Activated CD8-positive, alpha-beta memory T cell treated with anti-CD3 and anti-CD28 coated beads for 24 hours (primary cell): ENCODE measurements around the gene DIP2B.
"Not testable (repeated sequence)": the region's sequence is repeated elsewhere in the genome, so short reads cannot be mapped to it uniquely, and the experiment has no call there.

ENCODE experiments used
- DNase-seq: peaks from one replicate; pipeline ENCODE4 v3.0.0-alpha.2; 2020

Gene DIP2B

DNA sequence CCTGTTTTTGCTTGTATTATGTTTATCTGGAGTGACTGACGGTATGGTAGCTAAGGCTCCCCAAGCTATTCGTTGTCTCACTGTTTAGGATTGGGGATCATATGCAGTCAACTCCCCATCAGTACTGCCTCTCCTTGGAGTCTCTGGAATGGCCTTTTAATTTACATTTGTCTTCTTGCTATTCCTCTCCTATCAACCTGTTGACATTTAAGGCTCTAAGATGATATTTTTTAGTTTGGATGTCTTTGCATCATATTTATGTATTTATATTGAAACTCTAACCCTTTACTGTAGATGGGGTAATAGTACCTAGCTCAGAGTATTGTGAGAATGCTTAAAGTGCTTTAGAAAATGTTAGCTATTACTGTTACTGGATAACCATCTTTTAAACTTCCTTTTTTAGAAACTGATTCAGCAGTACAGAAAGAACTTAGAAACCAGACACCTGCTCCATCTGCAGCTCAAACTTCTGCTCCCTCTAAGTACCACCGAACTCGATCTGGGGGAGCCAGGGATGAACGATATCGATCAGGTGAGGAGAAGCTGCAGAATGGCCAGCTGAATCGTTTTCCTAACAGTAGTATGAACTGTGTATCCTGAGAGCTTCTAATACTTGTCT lies 135.6 kb downstream of the DIP2B start:
- DNase-seq, result no peak

DNA sequence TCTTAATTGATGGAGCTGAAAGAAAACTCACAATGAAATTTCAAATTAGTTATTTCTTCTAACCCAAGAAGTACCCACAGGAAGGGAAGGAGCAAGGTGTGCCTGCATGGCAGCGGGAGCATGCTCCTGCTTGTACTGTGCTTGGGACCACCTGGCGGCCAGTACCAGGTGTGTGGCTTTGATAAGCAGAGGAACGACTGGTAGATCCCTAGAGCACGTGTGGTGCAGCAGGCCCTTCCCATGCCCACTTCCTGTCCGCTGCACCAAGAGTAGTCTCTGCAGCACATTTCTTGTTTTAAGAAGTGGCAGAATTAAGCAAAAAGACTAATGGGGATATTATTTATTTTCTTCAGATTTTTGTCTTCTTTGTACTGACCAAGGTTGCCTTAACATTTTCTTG lies 136.8 kb downstream of the DIP2B start:
- DNase-seq, result no peak

DNA sequence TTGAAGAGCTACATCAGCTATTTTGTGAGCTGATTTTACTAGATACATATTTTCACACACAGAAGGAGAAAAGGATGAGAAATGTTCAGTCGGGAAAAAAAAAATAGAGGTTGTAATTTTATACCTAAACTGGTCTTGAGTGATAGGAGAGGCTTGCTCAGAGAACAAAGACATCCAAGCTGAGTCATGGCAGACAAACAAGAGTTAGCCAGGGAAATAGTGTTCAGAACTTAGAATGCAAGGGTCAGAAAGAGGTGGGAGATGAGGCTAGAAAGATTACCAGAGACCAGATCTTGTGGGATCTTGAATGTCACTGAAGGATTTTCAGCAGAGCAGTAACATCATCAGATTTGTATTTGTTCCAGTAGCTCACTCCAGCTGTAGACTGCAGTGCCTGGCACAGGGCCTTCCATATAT lies 137.3 kb downstream of the DIP2B start:
- no peak for DNase-seq

DNA sequence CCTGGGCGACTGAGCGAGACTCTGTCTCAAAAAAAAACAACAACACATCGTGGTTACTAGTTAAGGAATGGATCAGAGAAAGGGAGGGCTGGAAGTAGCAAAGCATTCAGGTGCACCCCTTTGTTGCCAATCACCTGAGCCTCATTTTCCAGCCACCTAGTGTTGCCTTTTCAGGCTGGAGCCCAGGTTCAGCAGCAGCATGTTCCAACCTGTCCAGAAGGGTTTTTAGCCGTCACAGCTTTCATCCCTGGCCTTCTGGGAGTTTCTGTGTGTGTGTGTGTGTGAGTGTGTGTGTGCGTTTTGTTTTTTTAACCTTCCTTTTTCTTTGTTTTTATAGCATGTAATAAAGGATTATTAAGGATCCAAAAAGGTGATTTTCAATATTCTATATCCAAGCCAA lies 138.0 kb downstream of the DIP2B start:
- no peak for DNase-seq

DNA sequence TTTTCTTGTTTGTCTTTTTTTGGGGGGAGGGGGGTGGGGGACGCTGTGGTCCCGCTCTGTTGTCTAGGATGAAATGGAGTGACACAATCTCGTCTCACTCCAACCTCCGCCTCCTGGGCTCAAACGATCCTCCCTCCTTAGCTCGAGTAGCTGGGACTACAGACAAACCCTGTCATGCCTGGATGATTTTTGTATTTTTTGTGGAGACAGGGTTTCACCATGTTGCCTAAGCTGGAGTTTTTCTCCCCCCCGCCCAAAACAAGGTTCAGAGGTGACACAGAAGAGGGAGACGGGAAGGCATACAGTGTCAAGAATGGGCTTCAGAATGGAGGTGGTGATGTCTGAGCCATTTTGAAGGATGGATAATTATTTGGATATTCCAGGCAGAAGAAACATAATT lies 142.2 kb downstream of the DIP2B start:
- no peak for DNase-seq

DNA sequence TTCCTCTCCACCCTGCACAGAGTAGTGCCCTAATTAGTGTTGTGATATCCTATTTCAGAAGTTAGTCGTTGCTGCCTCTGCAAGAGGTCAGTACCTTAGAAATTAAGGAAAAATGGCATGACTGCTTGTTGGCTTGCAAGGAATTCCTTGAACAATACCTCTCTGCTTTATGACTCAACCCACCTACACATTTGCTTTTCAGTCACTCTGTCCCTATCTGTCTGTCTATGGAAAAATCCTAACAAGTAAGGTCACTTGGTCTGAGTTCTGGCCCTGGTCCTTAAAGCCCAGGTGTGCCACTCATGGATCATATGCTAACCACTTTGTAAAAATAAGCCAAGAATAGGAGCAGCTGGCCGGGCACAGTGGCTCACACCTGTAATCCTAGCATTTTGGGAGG lies 142.7 kb downstream of the DIP2B start:
- DNase-seq, result no peak

DNA sequence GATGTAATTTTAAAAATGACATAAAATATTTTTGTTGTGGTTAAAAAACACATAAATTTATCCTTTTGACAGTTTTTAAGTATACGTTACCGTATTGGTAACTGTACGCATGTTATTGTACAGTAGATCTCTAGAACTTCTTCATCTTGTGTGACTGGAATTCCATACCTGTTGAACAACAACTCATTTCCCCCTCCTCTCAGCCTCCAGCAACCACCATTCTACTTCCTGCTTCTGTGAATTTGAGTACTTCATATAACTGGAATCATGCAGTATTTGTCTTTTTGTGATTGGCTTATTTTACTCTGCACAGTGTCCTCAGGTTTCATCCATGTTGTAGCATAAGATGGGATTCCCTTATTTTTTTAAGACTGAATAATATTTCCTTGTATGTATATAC lies 145.5 kb downstream of the DIP2B start:
- DNase-seq, result no peak

DNA sequence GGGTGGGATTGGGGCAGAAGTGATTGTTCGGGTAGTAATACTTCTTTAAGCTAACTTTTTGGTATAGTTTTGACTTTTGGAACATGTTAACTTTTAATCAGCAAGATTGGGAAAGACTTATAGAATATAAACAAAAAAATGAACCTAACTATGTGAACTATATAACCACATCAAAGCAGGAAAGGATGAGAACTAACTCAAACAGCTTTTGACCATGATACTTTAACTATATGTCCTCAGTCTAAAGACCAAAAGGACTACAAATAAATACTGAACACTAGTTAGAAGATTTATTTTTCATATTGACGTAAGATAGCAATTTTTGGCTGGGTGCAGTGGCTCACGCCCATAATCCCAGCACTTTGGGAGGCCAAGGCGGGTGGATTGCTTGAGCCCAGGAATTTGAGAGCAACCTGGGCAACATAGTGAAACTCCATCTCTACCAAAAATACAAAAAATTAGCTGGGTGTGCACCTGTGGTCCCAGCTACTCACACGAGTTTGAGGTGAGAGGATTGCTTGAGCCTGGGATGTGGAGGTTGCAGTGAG lies 150.7 kb downstream of the DIP2B start:
- DNase-seq, result no peak

DNA sequence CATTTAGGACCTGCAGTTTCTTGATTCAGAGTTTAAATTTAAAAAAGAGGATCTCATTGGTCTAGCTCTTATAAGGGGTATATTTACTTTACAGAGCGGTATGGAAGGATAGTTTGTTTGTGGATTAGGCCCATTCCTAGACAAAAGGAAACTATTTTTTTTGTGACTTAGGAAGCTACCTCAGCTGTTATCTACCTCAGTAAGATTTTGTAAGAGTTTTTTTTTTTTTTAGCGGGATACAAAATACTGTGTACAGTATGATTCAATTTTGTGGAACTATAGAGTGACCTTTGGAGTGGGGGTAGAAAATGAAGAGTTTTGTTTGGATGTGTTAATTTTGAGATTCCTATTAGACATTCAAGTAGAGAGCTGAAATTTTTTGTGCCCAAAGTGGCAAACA lies 154.5 kb downstream of the DIP2B start:
- no peak for DNase-seq

DNA sequence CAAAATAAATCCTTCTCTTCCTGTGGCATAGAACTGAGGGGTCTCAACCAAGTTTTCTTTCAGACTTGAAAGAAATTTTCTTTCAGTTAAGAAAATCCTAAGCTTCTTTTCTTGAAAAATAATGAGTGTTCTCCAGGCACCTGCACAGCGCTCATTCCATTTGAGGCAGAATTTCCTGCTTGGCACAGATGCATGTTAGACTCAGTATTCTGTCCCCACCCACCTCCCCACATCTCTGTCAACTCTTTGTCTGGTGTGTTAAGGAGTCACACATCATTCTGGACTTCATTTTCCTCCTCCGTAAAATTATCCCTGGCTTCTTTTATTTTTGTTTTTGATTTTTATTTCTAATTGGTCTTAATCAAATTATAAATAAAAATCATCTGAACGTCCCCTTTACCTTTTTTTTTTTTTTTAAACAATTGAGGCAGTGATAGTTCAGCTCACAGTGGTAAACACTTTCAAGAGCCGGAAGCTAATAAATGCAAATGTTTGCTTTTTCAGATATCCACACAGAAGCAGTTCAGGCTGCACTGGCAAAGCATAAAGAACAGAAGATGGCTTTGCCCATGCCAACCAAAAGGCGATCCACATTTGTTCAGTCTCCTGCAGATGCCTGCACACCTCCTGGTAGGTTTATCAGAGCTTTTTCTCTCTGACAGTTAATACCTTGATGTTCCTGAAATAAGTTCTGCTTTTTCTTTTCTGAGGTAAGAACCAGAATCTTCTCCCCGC lies 155.1 kb downstream of the DIP2B start:
- DNase-seq, result no peak

DNA sequence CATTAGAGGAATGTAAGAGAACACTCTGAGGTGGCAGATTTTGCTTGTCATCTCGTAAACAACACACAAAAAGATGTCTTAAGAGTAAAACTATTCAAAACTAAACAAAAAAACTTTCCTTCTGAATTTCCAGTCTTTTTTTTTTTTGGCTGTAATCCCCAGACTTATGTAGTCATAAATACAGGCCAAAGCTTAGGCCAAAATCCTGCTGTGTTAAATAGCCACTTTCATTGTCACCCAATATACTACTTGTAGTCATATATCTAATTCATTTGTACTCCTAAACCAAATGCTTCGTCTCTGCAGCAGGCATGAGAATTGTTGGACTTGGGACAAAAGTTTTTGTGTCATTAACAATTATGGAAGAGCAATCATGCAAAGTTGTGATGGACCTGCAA lies 155.6 kb downstream of the DIP2B start:
- no peak for DNase-seq

DNA sequence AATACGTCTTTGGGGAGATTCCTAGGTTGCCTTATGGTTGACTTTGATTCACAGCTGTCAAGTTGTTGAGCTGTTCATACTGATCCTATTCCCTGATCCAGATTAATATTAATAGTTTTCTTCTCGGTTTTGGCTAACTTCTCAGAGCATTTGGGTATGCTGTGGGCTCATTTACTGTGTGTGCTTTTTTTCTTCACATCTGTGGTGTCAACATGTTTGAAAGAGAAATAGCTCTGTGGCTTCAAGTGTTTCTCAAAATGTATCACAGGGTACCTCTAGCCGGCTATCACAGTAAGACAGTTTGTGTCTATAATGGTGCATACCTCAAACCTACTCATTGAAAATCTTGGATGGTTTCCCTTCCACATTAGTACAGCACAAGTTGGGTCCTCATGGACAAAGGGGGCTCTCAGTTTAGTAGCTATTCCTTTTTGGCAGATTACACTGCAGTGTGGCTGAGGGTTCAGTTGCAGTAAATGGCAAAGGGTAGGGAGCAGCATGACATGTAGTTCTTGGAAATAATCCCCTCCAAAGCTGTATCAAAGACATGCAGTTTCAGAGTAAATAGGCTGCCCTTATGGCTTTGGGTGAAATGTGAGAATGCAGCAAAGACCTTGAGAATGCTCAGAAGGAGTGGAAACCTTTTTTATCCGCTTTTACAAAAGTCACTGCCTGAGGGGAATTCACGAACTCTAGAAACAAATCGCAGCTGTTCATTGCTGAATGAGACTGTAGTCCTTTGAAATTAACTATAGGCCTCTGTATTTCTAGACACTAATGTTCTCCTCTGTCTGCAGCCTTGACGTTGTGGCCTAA lies 156.7 kb downstream of the DIP2B start:
- no peak for DNase-seq

DNA sequence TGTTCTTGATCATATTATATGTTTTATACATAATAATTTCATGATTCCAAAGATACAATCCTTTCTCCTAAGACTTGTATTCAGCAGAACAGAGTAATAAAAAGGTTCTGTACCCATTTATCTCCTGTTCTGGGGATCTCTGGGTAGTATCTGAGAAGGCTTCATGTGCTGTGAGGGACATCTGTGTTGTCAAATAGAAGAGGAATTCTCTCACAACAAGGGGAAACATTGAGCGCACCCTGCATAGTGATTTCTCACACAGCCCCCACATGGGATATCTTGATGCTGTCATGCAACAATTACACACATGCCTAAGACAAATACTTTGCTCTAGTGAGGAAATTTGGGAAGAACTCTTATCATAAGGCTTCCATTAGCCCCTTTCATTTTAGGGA lies 157.3 kb downstream of the DIP2B start:
- DNase-seq, result no peak

DNA sequence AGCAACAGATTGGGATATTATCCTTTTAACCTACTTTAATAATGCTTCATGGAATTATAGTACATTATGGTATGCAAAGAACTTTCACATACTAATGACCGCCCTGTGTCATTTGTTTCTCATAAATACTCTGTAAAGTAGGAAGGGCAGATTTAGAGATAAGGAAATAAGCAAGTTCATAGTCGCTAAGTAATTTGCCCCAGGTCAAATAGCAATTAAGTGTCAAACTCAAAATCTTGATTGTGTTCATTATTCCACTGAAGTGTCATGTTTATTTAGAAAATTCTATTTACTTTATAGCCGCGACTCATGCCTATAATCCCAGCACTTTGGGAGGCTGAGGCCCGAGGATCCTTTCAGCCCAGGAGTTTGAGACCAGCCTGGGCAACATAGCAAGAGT lies 160.4 kb downstream of the DIP2B start:
- DNase-seq, result no peak

DNA sequence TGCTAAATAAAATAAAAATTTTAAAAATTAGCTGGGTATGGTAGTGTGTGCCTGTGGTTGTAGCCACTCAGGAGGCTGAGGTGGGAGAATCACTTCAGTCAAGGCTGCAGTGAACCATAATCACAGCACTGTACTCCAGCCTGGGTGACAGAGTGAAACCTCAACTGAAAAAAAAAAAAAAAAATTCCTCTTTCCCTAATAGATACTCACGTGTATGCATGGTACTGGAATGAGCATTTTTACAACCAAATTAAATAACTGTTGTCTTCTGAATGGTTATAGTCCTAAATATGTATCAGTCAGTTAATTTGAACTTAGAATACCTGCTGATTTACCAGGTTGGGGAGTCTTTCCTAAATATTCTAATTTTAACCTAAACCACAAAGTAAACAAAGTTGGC lies 160.8 kb downstream of the DIP2B start:
- no peak for DNase-seq

DNA sequence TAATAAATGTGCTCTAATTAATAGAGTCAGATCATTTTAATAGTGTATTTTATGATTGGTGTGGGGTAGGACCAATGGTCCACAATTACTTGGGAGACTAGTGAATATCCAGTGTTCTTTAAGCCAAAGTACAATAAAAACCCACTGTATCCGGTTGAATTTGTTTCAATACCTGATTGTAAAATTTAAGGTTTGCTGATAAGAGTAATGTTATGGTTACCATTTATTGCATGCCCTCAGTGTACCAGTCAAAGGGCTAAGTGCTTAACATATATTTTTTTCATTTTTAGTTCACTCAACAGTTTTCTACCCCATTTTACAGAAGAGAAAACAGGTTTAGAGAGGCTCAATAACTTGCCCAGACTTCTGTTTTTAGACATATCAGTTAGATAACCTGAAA lies 161.2 kb downstream of the DIP2B start:
- no peak for DNase-seq

DNA sequence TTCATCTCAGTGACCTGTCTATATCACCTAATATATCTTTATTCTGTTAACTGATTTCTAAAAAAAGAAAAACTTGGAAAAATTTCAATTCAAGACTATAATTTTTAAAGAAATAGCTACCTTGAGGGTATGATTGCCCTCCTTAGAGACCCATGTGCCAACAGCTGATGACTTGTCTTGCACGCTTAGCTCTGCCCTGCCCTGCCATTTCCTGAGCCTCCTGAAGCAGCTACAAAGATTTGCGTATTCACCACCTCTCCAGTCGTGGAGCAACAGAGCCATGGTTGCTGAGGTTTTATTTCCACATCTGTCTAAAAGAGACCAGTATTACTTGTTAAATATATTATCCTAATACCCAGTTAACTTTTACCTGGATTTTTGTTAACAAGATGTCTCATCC lies 167.4 kb downstream of the DIP2B start:
- DNase-seq, result no peak

DNA sequence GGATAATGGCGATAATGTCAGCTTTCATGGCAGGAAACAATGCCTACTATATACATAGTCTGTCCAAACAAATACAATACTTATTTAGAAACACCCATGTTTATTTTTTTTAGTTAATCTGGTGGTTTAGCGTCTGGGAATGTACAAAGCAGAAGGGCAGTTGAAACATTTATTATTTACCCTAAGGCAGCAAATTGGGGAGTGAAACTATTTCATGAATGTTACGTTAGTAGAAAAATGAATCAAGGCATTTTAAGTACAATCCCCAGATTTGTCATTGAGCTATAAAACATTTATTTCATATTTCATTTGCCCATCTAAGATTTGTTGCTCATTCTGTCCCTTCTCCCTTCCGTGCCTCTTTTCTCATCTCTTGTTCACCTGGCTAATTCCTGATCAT lies 172.0 kb downstream of the DIP2B start:
- DNase-seq, result no peak

DNA sequence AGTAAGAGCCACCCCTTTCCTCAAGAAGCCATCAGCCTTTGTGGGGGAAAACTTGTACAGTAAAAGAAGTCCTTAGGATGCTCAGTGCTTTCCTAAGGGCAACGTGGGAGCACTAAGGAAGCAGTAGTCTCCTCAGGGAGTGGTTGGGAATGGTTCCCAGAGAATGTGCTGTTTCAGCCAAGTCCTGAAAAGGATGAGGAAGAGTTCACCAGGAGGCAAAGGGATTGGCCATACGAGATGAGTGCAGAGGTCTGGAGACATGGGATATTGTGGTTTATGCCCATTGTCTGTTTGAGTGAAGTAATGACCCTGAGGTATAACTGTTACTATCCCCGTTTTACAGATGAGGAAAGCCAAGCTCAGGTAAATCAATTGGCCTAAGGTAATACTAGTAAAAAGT lies 173.1 kb downstream of the DIP2B start:
- DNase-seq, result no peak

DNA sequence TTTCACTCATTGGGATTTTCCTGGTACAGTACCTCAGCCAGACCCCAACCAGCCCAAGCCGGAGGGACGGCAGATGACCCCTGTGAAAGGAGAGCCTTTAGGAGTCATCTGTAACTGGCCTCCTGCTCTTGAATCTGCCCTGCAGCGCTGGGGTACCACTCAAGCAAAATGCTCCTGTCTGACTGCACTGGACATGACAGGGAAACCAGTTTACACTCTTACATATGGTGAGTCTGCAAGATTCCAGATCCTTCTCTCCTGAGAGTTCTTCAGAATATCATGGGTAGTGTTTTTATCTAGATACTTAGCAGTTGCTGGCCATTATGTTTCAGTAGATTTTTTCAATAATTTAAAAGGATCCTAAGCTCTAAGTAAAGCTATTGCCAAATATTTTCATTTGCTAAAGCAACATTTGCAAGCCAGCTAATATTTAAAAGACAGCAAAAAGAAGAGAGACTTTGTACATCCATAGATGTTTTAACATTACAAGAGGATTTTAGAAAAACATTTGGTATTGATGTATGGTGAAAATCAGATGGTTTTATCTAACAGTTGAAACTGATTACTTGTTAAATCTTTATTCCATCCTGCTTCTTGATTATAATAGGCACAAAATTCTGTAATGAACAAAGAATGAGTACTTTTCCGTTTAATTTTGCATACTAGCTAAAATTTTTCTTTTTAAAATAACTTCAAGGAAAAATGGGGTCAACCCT lies 174.0 kb downstream of the DIP2B start:
- no peak for DNase-seq

DNA sequence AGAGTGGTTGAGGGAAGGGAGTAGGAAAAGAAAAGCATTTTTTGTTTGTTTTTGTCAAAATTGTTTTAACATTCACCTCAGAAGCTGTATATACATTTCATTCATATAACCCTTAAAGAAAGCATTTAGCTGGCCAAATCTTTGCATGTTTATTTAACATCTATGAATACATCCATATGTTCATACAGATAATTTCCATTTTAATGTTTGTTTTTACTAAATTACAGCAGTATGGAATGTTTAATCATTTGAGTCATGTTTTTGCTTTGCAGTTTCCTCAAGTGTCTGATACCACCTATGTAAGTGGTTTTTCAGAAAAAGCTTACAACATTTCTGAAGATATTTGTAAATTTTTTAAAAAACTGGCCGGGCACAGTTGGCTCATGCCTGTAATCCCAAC lies 174.8 kb downstream of the DIP2B start:
- no peak for DNase-seq

DNA sequence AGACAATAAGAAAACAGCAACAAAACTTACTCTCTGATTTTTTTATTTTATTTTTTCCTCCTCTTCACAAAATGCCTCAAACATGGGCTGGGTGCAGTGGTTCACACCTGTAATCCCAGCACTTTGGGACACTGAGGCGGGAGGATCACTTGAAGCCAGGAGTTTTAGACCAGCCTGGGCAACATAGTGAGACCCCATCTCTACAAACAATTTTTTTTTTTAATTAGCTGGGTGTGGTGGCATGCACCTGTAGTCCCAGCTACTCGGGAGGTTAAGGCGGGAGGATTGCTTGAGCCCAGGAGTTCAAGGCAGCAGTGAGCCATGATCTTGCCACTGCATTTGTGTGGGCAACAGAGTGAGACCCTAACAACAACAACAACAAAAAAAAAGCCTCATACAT lies 176.3 kb downstream of the DIP2B start:
- DNase-seq, result not testable (repeated sequence)

DNA sequence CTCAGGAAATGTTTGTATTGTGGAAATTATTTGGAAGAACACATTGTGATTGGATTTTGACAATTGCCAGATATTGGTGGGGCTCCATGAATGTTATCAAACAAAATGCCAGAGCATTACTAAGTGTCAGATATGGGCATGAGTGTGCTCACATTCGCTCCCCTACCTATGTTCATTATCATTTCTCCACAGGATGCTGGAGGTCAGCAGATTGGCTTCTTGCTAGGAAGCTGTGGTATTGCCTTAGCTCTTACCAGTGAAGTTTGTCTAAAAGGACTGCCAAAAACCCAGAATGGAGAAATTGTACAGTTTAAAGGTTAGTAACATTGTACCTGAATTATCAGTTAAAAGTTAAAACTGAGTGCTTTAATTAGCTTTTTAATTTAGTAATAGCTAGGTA lies 180.9 kb downstream of the DIP2B start:
- DNase-seq, result no peak
